Neural cell (in vitro differentiated cells): ENCODE results near the gene HEYL. TPM values are rescaled to one million over a fixed set of nuclear protein-coding genes. Genes with fewer than 3 reads are reported as not detected.

Experiments used
- H2AFZ ChIP-seq: fragments of 200-600, 300-800 bp; sonication (generic), shearing (Covaris generic); 2 replicates; pipeline ENCODE4 v1.6.0; 2014; ENCODE audit warnings: low read depth, mild to moderate bottlenecking, antibody characterized with exemption, low read length, moderate library complexity
- H3F3A ChIP-seq: fragments of 200-600 bp; shearing (Covaris generic); 2 replicates; pipeline ENCODE4 v1.6.1; 2016; ENCODE audit warnings: mild to moderate bottlenecking, moderate library complexity, mixed read lengths, antibody characterized with exemption, low read length; ENCODE audit not compliant: insufficient read depth, poor library complexity, severe bottlenecking
- H3K27ac ChIP-seq: fragments of 200-600, 300-800 bp; sonication (generic), shearing (Covaris generic); 2 replicates; pipeline ENCODE4 v1.5.1; 2014; ENCODE audit warnings: mild to moderate bottlenecking, low read length, moderate library complexity
- H3K27me3 ChIP-seq: fragments of 300-800, 200-600 bp; sonication (generic), shearing (Covaris generic); 2 replicates; pipeline ENCODE4 v1.6.0; 2014; ENCODE audit warnings: mild to moderate bottlenecking, low read depth, low read length, moderate library complexity; ENCODE audit not compliant: insufficient read depth
- H3K36me3 ChIP-seq: fragments of 300-800, 200-600 bp; sonication (generic), shearing (Covaris generic); 2 replicates; pipeline ENCODE4 v1.5.1; 2014; ENCODE audit warnings: mild to moderate bottlenecking, antibody characterized with exemption, low read length, moderate library complexity; ENCODE audit not compliant: insufficient read depth
- H3K4me2 ChIP-seq: fragments of 300-800, 200-600 bp; sonication (generic), shearing (Covaris generic); 2 replicates; pipeline ENCODE4 v1.6.0; 2014; ENCODE audit warnings: mild to moderate bottlenecking, low read length
- H3K4me3 ChIP-seq: fragments of 300-800, 200-600 bp; sonication (generic), shearing (Covaris generic); 2 replicates; pipeline ENCODE4 v1.5.1; 2014; ENCODE audit warnings: mild to moderate bottlenecking, low read length, moderate library complexity
- H3K79me2 ChIP-seq: fragments of 200-600 bp; shearing (Covaris generic); replicated peaks from 2 replicates; pipeline ENCODE4 v1.6.0; 2014; ENCODE audit warnings: mild to moderate bottlenecking, low read length, moderate library complexity; ENCODE audit not compliant: insufficient read depth
- H3K9ac ChIP-seq: fragments of 300-800, 200-600 bp; sonication (generic), shearing (Covaris generic); 2 replicates; pipeline ENCODE4 v1.6.1; 2016; ENCODE audit warnings: mild to moderate bottlenecking, low read length, mixed read lengths
- H3K9me2 ChIP-seq: fragments of 200-600 bp; shearing (Covaris generic); 2 replicates; pipeline ENCODE4 v1.6.1; 2016; ENCODE audit warnings: mild to moderate bottlenecking, low read length, mixed read lengths; ENCODE audit not compliant: insufficient read depth
- H3K9me3 ChIP-seq: fragments of 200-600, 300-800 bp; sonication (generic), shearing (Covaris generic); 2 replicates; pipeline ENCODE4 v1.6.1; 2016; ENCODE audit warnings: mild to moderate bottlenecking, mixed run types, low read length, moderate library complexity, mixed read lengths
- H4K20me1 ChIP-seq: fragments of 200-600 bp; shearing (Covaris generic); 2 replicates; pipeline ENCODE4 v1.6.1; 2016; ENCODE audit warnings: mild to moderate bottlenecking, mixed run types; ENCODE audit not compliant: insufficient read depth
- EP300 ChIP-seq: fragments of 450-650 bp; conservative IDR thresholded peaks from 2 replicates; pipeline ENCODE4 v1.6.1; 2014; ENCODE audit warnings: antibody characterized with exemption, mild to moderate bottlenecking, moderate library complexity; ENCODE audit not compliant: poor library complexity, severe bottlenecking
- EZH2 ChIP-seq: fragments of 200-600, 300-800 bp; shearing (Covaris generic), sonication (generic); IDR thresholded peaks from 2 replicates; pipeline ENCODE4 v1.6.1; 2014; ENCODE audit warnings: antibody characterized with exemption, low read length, borderline replicate concordance, mild to moderate bottlenecking; ENCODE audit not compliant: insufficient read depth, poor library complexity, severe bottlenecking
- MXI1 ChIP-seq: fragments of 450-650 bp; conservative IDR thresholded peaks from 2 replicates; pipeline ENCODE4 v1.6.1; 2014; ENCODE audit warnings: antibody characterized with exemption, mild to moderate bottlenecking; ENCODE audit not compliant: poor library complexity, severe bottlenecking
- POLR2AphosphoS5 ChIP-seq: IDR thresholded peaks from 2 replicates; pipeline ENCODE4 v1.6.1; 2012
- RAD21 ChIP-seq: fragments of 450-650 bp; conservative IDR thresholded peaks from 2 replicates; pipeline ENCODE4 v1.6.1; 2014; ENCODE audit warnings: antibody characterized with exemption, mild to moderate bottlenecking, moderate library complexity
- SMC3 ChIP-seq: fragments of 450-650 bp; conservative IDR thresholded peaks from 2 replicates; pipeline ENCODE4 v1.6.1; 2014; ENCODE audit warnings: antibody characterized with exemption, mild to moderate bottlenecking, moderate library complexity; ENCODE audit not compliant: poor library complexity
- TAF1 ChIP-seq: IDR thresholded peaks from 2 replicates; pipeline ENCODE4 v1.6.1; 2012; ENCODE audit warnings: low read depth
- polyA plus RNA-seq: library from polyadenylated mRNA; depleted of rRNA; stranded (reverse); fragments of >200 nt; gene quantifications from 2 replicates; pipeline ENCODE4 v1.2.3, GENCODE V29; 2014
- TF ChIP-seq, protein P1 (sequence below): fragments of 450-650 bp; IDR thresholded peaks from 2 replicates; pipeline ENCODE4 v1.5.1; 2014; ENCODE audit warnings: antibody characterized with exemption, mild to moderate bottlenecking, moderate library complexity; ENCODE audit not compliant: poor library complexity, severe bottlenecking
- TF ChIP-seq, protein P2 (sequence below): IDR thresholded peaks from 2 replicates; pipeline ENCODE4 v1.6.1; 2012; ENCODE audit warnings: borderline replicate concordance

Gene HEYL
- polyA plus RNA-seq, 1 donor from 2014 or later: not detected

DNA sequence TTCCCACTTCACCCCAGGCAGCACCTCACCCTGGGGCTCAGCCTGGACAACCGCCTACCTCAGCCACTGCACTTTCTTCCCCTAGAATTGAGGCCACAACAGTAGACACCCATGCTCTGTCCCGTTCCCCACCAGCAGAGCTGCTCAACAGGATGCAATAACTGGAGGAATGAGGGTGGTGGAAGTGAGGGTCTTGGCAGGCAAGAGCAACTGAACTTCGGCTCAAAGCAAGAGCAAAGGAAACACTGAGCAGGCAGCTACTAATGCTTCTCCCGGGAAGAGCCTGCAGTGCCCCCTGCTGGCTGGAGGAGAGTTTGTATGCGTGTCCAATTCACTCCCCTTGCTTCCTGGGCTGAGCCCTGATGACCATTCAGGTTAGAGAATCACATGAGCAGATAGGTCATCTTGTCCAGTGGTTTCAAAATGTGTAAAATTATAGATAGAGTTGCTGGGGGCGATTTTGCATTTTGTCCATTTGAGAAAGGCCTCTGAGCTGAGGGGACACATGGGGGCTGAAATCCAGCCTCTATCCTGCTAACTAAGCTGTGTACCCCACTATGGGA is 18.6 kb upstream of the HEYL start:
- Histone ChIP-seq H3K27ac (no peak overlapping the region), H3K36me3 (no peaks in the 10 kb centered on the region), H3F3A (no peaks in the 10 kb centered on the region), H3K4me3 (no peak overlapping the region), H3K9me2 (no peaks in the 10 kb centered on the region), H4K20me1 (no peaks in the 10 kb centered on the region), H3K79me2 (no peaks in the 10 kb centered on the region), H2AFZ (no peak overlapping the region), H3K9ac (no peak overlapping the region), H3K4me2 (no peak overlapping the region), H3K27me3 (no peaks in the 10 kb centered on the region), H3K9me3 (no peaks in the 10 kb centered on the region)
- TF ChIP-seq MXI1 (no peak), EP300 (no peak), TAF1 (no peak)
- TF ChIP-seq, protein P1, sequence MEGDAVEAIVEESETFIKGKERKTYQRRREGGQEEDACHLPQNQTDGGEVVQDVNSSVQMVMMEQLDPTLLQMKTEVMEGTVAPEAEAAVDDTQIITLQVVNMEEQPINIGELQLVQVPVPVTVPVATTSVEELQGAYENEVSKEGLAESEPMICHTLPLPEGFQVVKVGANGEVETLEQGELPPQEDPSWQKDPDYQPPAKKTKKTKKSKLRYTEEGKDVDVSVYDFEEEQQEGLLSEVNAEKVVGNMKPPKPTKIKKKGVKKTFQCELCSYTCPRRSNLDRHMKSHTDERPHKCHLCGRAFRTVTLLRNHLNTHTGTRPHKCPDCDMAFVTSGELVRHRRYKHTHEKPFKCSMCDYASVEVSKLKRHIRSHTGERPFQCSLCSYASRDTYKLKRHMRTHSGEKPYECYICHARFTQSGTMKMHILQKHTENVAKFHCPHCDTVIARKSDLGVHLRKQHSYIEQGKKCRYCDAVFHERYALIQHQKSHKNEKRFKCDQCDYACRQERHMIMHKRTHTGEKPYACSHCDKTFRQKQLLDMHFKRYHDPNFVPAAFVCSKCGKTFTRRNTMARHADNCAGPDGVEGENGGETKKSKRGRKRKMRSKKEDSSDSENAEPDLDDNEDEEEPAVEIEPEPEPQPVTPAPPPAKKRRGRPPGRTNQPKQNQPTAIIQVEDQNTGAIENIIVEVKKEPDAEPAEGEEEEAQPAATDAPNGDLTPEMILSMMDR: peak; percentile 55

DNA sequence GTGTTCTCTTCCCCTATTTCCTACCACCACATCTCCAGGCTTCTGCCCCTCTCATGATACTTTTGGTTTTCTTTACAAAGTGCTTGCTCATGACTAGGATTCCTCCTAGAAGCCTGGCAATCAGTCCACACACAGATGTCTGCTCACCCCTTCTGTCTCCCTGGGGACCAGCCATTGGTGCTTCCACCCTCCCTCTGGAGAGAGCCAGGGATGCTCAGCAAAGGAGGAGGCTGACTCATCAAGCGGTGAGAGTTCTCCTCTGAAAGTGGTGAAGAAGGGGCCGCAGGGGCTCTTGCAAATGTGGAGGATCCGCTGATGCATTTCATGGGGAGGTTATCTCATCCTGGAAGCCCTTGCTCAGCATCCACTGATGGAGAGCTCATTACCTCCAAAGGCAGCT is 18.0 kb upstream of the HEYL start:
- Histone ChIP-seq H3K9me2 (no peaks in the 10 kb centered on the region), H3K9me3 (no peaks in the 10 kb centered on the region), H3K27me3 (no peaks in the 10 kb centered on the region), H3K4me3 (no peak overlapping the region), H3F3A (no peaks in the 10 kb centered on the region), H3K36me3 (no peaks in the 10 kb centered on the region), H3K27ac (no peak overlapping the region), H2AFZ (no peak overlapping the region), H3K9ac (no peak overlapping the region), H3K79me2 (no peaks in the 10 kb centered on the region), H3K4me2 (no peak overlapping the region), H4K20me1 (no peaks in the 10 kb centered on the region)
- no peak for TF ChIP-seq POLR2AphosphoS5
- TF ChIP-seq TAF1: no peak
- no peak for TF ChIP-seq EP300
- no peak for TF ChIP-seq MXI1
- TF ChIP-seq, protein P2, sequence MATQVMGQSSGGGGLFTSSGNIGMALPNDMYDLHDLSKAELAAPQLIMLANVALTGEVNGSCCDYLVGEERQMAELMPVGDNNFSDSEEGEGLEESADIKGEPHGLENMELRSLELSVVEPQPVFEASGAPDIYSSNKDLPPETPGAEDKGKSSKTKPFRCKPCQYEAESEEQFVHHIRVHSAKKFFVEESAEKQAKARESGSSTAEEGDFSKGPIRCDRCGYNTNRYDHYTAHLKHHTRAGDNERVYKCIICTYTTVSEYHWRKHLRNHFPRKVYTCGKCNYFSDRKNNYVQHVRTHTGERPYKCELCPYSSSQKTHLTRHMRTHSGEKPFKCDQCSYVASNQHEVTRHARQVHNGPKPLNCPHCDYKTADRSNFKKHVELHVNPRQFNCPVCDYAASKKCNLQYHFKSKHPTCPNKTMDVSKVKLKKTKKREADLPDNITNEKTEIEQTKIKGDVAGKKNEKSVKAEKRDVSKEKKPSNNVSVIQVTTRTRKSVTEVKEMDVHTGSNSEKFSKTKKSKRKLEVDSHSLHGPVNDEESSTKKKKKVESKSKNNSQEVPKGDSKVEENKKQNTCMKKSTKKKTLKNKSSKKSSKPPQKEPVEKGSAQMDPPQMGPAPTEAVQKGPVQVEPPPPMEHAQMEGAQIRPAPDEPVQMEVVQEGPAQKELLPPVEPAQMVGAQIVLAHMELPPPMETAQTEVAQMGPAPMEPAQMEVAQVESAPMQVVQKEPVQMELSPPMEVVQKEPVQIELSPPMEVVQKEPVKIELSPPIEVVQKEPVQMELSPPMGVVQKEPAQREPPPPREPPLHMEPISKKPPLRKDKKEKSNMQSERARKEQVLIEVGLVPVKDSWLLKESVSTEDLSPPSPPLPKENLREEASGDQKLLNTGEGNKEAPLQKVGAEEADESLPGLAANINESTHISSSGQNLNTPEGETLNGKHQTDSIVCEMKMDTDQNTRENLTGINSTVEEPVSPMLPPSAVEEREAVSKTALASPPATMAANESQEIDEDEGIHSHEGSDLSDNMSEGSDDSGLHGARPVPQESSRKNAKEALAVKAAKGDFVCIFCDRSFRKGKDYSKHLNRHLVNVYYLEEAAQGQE: no peak
- TF ChIP-seq, protein P1: no peak
- no peak for TF ChIP-seq SMC3
- TF ChIP-seq RAD21: no peak
- no peak for TF ChIP-seq EZH2
